Skeletal muscle tissue (tissue), 4 donors: ENCODE data around the gene GRM8. TPM values are rescaled to one million over a fixed set of nuclear protein-coding genes. Genes with fewer than 3 reads are reported as not detected.

ENCODE experiments used
- H3K27ac ChIP-seq: one replicate; pipeline ENCODE4 v1.7.0; 2013; ENCODE audit warnings: mild to moderate bottlenecking, low read depth, low read length, inconsistent platforms
- H3K27me3 ChIP-seq, 3 donors: one replicate each; pipeline ENCODE4 v1.7.0; 2013; ENCODE audit warnings: low read length in 3 of 3; ENCODE audit not compliant: control insufficient read depth in 3 of 3, insufficient read depth in 3 of 3
- H3K36me3 ChIP-seq, 3 donors: one replicate each; pipeline ENCODE4 v1.7.0; 2013; ENCODE audit warnings: low read length in 3 of 3; ENCODE audit not compliant: control insufficient read depth in 3 of 3, insufficient read depth in 3 of 3
- H3K4me1 ChIP-seq, 3 donors: one replicate each; pipeline ENCODE4 v1.7.0; 2013; ENCODE audit warnings: low read length in 3 of 3, mild to moderate bottlenecking in 3 of 3; ENCODE audit not compliant: control insufficient read depth in 3 of 3, insufficient read depth in 3 of 3
- H3K4me3 ChIP-seq, 3 donors: one replicate each; pipeline ENCODE4 v1.7.0; 2013; ENCODE audit warnings: low read length in 3 of 3
- H3K9ac ChIP-seq, 3 donors: one replicate each; pipeline ENCODE4 v1.7.0; 2013; ENCODE audit warnings: low read length in 3 of 3, mild to moderate bottlenecking in 3 of 3, moderate library complexity in 2 of 3, low read depth in 1 of 3
- H3K9me3 ChIP-seq, 3 donors: one replicate each; pipeline ENCODE4 v1.7.0; 2013; ENCODE audit warnings: low read length in 3 of 3; ENCODE audit not compliant: control insufficient read depth in 3 of 3
- total RNA-seq: library from RNA; depleted of rRNA; stranded (reverse); fragments of >200 nt; gene quantifications from one replicate; pipeline ENCODE4 v1.2.3, GENCODE V29; 2014
- donor health status: Osteomylitis.

The GRM8 gene
- total RNA-seq, 1 donor from 2014 or later, result not detected

DNA sequence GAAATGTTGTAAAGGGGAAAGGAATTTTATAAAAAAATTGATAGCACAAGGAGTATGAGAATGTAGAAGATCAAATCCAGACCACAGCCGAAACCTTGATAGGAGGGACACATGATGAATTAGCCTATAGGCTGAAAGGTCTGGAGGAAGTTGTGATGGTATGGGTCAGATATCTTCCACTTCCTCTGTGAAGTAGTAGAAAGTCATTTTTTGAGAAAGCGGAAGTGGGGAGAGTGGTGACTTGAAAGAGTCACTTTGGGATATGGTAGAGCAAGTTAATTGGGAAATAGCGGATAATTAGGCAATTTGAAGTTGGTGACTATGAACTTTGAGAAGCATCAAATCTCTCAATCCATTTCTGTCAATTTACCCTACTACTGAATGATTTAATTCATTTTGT lies 99.4 kb downstream of the GRM8 start:
- Histone ChIP-seq H3K4me3 (no peak overlapping the region), H3K4me1 (no peaks in the 10 kb centered on the region), H3K9me3 (no peaks in the 10 kb centered on the region), H3K36me3 (no peaks in the 10 kb centered on the region), H3K9ac (no peak overlapping the region), H3K27ac (no peak overlapping the region), H3K27me3 (no peaks in the 10 kb centered on the region)

DNA sequence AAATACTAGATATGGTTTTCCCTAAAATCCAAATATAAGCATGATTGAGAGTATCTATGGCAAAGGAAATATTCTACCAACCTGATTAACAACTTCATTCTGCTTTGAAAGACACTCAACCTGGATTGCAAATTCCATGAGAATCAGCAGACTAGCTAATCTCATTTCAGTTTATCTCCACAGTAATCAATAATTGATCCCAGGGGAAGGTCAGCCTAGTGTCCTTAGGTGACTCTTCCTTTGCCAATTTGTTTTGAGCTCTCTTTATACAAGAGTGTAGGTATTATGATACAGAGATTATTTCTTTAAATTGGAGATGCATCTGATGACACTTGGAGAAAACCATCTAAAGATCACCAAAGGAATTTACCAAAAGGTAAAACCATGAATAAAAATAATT lies 100.3 kb downstream of the GRM8 start:
- no peak overlapping the region for H3K27ac ChIP-seq
- no peaks in the 10 kb centered on the region for H3K27me3 ChIP-seq
- H3K4me1 ChIP-seq, result no peaks in the 10 kb centered on the region
- no peak overlapping the region for H3K4me3 ChIP-seq
- H3K9me3 ChIP-seq, result no peaks in the 10 kb centered on the region
- H3K9ac ChIP-seq, result no peak overlapping the region
- H3K36me3 ChIP-seq, result no peaks in the 10 kb centered on the region

DNA sequence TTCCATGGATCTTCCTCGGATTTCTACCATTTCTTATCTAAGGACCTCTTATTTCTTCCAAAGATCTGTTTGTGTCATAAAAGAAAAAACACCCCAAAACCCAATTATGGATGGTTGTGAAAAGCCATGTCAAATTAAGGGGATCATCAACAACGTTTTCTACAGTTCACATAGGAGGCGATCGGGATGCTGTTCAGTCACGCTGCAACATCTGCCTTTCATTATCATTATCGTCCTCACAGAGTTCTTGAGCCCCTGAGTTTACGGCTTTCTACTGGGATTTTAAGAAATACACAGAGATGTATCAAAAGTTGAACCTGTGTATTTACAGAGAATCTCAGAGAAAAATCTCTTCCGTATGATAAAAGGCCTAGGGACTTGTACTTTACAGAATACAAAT lies 101.4 kb downstream of the GRM8 start:
- Histone ChIP-seq H3K36me3 (no peaks in the 10 kb centered on the region), H3K27me3 (no peaks in the 10 kb centered on the region), H3K27ac (no peak overlapping the region), H3K4me3 (no peak overlapping the region), H3K9me3 (no peaks in the 10 kb centered on the region), H3K9ac (no peak overlapping the region), H3K4me1 (no peaks in the 10 kb centered on the region)

DNA sequence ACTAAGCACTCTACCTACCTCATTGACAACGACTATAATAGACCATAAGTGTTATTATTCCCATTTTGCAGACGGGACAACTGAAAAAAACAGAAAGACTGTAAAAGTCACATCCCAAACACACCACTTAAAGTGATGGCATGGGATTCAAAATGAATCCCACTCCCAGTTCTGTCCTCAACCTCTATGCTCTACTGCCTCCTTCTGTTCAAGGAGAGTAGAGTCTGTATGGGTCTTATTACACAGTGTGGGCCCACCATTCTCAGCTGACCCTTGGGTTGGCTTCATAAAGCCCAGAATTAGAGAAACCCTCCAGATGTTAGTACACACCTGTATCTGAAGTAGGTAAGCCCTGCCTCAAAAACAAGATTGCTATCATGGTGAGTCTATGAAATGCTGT lies 102.2 kb downstream of the GRM8 start:
- no peaks in the 10 kb centered on the region for H3K9me3 ChIP-seq
- H3K27ac ChIP-seq, result no peak overlapping the region
- no peak overlapping the region for H3K4me3 ChIP-seq
- H3K4me1 ChIP-seq, result no peaks in the 10 kb centered on the region
- no peaks in the 10 kb centered on the region for H3K36me3 ChIP-seq
- no peaks in the 10 kb centered on the region for H3K27me3 ChIP-seq
- H3K9ac ChIP-seq, result no peak overlapping the region

DNA sequence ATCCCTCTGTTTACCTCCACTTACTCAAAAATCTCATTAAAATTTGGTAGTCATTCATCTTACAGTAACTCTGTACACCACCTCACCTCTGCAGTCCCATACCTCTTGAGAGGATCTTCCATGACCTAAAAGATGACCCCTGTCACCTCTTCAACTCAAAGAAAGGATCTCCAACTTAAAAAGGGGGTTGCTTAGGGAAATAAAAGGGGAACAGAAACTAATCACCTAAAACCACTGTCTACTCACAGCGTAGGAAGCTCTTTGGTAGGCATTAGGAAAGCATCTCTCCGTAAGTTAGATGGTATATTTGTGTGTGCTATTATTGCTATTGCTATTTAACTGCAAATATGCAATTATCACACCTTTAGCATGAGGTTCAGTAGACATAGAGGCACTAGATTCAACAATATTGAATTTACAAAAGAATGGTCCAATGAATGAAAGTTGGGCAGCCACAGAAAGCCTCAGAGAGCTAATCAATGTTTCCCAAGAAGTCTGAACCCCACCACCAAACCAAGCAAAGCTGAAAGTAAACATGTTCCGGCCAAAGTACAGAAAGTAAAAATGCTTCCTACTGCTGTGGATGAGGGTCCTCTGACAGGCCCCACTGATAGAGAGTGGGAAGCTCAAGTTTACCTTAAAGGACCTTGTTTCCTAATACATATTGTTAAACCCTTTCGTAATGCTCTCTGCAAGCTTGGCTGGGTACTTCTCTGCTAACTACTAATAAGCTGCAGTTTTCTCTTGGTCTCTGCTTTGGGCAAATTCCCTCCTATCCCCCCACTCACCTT lies 105.8 kb downstream of the GRM8 start:
- H3K27ac ChIP-seq, result no peak overlapping the region
- no peaks in the 10 kb centered on the region for H3K36me3 ChIP-seq

DNA sequence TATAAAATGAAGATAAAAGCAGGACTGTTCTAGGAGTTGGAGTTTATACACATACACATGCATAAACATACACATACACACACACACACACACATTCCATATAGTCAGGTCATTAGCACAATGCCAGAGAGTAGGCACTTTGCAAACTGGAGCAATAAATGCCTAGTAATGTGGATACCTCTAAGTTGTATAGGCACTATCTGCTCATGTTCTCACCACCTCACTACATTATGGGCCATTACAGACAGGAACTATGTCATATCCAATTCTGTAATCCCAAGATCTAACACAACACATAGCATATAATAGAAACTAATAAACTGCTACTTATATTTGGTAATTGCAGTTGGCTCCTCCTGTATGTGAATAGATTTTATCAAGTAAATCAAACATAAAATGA lies 115.6 kb downstream of the GRM8 start:
- Histone ChIP-seq H3K27ac (no peak overlapping the region), H3K4me1 (no peaks in the 10 kb centered on the region), H3K27me3 (no peaks in the 10 kb centered on the region), H3K36me3 (no peaks in the 10 kb centered on the region), H3K9me3 (no peaks in the 10 kb centered on the region), H3K4me3 (no peak overlapping the region), H3K9ac (no peak overlapping the region)

More for the DNA sequence above, 105.8 kb downstream of the GRM8 start:
- Histone ChIP-seq H3K9me3 (no peaks in the 10 kb centered on the region), H3K27me3 (no peaks in the 10 kb centered on the region), H3K4me1 (no peaks in the 10 kb centered on the region), H3K4me3 (no peak overlapping the region), H3K9ac (no peak overlapping the region)

DNA sequence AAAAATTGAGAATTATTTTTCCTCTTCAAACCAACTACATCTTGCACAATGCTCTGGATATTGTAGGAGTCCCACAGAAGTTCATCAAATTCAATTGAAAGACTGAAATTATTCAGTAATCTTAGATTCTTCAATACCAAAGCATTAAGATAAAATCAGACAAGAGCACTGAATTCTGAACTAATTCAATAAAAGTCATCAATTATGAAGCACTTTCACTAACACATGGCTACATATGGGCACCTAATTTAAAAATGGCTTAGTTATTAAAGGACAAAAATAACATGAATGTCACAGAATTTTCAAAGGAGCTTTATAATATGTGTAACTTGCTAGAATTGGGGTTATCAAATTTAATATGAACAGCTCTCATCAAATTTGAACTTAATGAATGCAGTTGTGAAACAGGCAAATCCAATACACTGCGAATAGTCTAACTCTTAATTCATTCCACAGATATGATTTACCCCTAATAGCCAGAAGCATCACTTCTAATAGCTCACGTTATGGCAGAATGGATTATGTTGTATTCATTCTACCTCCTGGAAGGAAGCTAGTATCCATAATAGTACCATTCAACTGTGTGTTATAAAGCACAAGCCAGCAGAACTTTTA lies 116.8 kb downstream of the GRM8 start:
- H3K4me3 ChIP-seq, result no peak overlapping the region
- no peaks in the 10 kb centered on the region for H3K27me3 ChIP-seq
- H3K9ac ChIP-seq, result no peak overlapping the region
- H3K4me1 ChIP-seq, result no peaks in the 10 kb centered on the region
- H3K36me3 ChIP-seq, result no peaks in the 10 kb centered on the region
- no peak overlapping the region for H3K27ac ChIP-seq
- H3K9me3 ChIP-seq, result no peaks in the 10 kb centered on the region

DNA sequence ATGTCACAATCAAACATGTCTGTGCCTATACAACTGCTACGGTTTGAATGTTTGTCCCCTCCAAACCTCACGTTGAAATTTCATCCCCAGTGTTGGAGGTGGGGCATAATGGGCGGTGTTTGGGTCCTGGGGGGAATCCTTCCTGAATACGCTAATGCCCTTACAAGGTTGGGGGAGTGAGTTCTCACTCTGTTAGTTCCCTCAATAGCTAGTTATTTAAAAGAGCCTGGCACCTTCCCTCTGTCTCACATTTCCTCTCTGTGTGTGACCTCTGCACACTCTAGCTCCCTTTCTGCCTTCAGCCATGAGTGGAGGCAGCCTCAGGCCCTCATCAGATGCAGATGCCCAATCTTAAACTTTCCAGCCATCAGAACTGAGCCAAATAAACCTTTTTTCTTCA lies 129.5 kb downstream of the GRM8 start:
- Histone ChIP-seq H3K9me3 (no peaks in the 10 kb centered on the region), H3K4me3 (no peak overlapping the region), H3K36me3 (no peaks in the 10 kb centered on the region), H3K27me3 (no peaks in the 10 kb centered on the region), H3K4me1 (no peaks in the 10 kb centered on the region), H3K27ac (no peak overlapping the region), H3K9ac (no peak overlapping the region)

DNA sequence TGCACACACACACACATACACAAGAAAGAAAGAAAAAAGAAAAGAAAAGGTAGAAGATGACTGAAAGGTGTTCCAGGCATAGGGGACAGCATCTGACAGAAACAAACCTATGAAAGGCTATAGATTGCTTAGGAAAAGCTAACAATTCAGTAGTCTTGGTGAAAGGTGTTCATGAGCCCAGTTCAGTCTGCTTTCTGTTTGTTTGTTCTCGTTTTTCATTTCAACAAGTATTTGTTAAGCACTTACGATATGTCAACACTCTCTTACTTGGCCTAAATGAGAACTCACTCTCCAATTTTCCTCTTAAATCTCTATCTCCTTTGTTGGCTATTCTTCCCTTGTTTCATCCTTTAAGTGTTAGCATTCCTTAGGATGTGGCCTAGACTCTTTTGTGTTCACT lies 133.2 kb downstream of the GRM8 start:
- no peak overlapping the region for H3K9ac ChIP-seq
- no peak overlapping the region for H3K27ac ChIP-seq
- no peaks in the 10 kb centered on the region for H3K36me3 ChIP-seq
- H3K4me1 ChIP-seq, result no peaks in the 10 kb centered on the region
- H3K9me3 ChIP-seq, result no peaks in the 10 kb centered on the region
- no peak overlapping the region for H3K4me3 ChIP-seq
- no peaks in the 10 kb centered on the region for H3K27me3 ChIP-seq

DNA sequence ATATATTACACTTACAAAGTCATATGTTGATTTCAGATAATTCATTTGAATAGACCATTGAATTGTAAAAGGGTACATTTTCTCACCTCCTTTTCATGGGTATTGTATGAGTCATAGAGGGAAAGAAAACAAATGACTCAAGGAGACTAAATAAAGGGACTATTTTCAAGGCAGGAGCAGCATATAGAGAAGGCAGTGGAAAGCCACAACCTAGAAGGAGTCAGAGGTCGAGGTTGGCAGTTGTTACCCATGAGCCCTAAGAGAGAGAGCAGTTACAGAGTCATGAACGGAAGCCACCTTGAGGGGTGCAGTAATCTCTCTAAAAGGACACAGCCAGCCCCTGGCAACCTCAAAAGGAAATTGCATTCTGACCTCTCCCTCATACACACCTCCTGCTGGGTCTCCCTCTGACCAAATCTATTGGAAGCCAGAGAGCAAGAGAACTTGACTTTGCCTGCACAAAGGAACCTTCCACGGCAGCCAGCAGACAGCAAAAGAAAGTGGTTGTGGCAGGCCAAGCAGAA lies 137.9 kb downstream of the GRM8 start:
- H3K4me1 ChIP-seq, result no peaks in the 10 kb centered on the region
- no peaks in the 10 kb centered on the region for H3K9me3 ChIP-seq
- no peaks in the 10 kb centered on the region for H3K27me3 ChIP-seq
- H3K4me3 ChIP-seq, result no peak overlapping the region
- no peak overlapping the region for H3K9ac ChIP-seq
- no peak overlapping the region for H3K27ac ChIP-seq
- no peaks in the 10 kb centered on the region for H3K36me3 ChIP-seq
